ENCODE measurements around the gene ANXA11.
A peak's percentile ranks its signal among the peaks of the same experiment; 100 is the strongest.

ANXA11 gene

DNA sequence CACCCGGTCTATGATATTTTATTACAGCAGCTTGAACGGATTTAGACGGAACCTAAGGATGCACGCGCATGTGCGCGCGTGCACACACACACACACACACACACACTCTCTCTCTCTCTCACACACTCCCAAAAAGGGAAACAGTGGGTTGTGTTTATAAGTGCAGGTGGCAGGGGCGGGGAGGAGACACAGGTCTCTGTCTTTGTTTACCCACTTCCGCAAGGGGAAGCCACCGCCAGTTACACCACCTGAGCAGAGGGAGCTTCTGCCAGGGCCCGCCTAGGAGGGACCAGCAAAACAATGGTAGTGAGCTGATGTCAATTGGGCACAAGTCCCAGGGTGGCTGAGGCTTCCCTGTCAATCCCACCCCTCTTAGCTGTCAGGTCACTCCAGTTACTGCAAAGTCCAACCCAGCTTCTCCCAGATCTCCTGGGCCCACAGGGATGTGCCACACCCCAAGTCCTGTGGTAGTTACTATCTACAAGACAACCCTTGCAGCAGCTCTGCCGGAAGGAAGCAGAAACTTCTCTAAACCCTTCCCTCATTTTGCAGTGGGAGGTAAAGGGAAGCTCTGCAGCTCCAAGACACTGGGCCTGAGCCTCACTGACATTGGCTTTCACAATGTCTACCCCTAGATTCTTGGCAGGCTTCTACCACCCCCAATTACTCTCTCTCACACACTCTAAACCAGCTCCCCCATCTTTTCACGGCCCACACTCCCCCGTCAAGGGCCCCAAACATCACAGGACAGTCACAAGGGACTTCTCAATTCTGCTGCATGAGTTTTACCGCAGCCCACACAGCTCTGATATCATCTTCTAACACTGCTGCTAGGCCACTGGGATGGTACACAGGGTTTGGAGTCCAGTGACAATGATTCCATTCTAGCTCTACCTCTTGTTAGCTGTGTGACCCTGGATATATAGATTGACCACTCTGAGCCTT lies 17.6 kb downstream of the ANXA11 start:
- peak; percentile 70 for DNase-seq

DNA sequence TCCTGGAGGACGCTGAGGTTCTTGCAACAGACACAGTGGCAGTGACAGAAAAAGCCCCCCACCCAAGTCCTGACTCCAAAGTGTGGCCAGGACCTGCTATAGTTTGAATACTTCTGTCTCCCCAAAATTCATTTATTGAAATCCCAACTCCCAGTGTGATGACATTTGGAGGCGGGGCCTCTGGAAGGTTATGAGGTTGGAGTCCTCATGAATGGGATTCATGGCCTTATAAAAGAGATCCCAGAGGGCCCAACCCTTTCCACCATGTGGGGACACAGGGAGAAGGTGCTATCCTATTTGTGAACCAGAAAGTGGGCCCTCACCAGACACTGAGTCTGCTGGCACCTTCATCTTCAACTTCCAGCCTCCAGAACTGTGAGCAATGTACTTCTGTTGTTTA lies 18.3 kb downstream of the ANXA11 start:
- no peak for DNase-seq

DNA sequence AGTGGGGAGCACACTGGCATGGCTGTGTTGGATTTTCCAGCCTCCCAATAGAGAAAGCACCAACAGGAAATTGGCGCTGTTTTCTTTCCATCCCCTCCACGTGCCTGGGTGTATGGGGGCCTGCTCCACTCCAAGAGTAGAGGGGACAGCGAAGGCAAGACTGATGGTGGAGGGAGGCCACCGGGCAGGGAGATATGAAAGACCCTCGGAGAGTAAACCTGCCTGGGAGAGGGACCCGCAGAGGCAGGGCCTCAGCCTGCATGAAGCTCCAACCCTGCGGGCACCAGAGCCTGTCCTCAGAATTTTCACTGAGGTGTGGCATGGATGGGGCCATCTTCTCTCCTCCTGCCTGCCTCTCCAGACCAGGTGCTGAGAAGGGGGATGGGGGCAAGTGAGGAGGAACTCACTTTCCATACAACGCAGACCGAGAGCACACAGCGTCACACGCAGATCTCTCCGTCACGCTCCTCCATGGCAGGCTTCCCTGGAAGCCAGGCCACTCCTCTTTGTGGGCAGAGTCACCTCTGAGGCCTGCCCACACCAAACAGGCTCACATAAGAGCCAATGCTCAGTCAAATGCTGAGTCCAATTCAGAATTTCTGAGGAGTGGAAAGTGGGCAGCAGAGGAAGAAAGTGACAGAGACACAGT lies 18.8 kb downstream of the ANXA11 start:
- peak; percentile 80 for DNase-seq

DNA sequence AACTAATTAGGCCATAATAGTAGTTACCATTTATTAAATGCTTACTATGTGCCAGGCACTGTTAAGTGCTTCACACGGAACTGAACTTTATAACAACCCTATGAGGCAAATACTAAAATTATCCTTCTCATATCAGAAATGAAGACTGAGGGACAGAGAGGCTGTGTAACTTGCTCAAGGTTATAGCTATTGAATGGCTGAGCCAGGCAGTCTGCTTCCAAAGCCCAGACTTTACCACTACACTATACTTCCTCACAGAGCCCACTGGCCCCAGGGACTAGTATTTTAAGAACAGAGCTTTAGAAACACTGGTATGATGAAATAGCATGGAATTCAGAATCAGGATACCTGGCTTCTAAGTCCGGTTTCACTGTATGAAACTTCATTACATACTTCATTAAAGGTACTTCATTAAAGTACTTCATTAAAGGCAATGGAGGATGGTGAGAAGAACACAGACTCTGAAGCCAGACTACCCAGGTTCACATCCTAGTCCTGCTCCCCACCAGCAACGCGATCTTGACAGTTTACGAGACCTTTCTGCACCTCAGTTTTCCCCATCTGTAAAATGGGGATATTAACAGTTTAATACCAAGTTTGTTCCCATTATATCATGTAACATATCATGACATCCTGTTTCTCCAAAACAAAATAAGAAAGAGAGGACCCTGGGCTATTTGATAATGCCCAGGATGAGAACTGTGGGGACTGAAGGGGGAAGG lies 19.6 kb downstream of the ANXA11 start:
- DNase-seq = no peak

DNA sequence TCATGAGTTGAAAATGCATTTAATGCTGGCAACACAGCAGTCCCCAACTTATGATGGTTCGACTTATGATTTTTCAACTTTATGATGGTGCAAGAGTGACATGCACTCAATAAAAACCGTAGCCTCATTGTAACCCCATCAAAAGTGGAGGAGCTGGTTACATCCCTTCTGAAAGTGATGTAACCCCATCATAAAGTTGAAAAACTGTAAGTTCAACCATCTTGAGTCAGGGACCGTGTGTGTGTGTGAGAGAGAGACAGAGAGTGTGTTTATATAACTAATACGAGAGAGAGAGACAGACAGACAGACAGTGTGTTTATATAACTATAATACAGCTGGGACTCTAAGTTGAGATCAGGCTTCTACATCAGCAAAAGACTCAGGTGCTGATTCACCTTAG lies 21.0 kb downstream of the ANXA11 start:
- DNase-seq = no peak

DNA sequence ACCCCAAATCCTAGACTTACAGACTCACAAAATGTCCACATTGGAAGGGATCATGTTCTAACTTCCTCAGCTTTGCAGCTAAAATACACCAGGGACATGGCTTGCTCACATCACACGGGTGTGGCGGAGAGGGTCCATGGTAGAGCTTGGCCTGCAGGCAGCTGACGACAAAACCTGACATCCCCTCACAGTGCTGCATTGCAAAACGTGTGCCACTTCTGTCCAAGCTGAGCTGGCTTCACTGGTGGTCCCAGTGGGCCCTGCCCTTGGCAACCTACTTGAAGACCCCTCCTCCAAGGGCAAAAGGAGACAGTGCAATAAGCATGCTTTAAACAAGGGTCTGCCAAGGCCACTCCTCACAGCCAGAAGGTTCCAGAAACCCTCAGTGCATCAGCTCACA lies 21.9 kb downstream of the ANXA11 start:
- DNase-seq = no peak

DNA sequence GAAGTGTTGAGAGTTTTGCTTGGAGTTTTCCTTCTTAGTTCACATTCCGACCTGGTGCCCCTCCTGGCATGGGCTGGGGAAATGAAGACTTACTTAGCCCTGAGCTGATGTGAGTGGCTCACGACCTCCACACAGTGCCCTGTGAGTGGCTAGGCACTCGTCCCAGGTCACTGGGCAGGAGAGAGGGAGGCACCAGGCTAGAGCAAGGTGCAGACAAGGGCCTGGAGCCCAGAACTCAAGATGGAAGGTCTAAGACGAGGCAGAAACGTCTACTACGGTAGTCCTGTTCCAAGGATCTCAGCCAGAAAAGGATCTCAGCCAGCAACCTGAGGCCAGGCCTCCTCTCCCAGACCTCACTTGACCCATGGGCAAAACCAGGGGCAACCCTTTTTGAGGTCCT lies 22.4 kb downstream of the ANXA11 start:
- no peak for DNase-seq

DNA sequence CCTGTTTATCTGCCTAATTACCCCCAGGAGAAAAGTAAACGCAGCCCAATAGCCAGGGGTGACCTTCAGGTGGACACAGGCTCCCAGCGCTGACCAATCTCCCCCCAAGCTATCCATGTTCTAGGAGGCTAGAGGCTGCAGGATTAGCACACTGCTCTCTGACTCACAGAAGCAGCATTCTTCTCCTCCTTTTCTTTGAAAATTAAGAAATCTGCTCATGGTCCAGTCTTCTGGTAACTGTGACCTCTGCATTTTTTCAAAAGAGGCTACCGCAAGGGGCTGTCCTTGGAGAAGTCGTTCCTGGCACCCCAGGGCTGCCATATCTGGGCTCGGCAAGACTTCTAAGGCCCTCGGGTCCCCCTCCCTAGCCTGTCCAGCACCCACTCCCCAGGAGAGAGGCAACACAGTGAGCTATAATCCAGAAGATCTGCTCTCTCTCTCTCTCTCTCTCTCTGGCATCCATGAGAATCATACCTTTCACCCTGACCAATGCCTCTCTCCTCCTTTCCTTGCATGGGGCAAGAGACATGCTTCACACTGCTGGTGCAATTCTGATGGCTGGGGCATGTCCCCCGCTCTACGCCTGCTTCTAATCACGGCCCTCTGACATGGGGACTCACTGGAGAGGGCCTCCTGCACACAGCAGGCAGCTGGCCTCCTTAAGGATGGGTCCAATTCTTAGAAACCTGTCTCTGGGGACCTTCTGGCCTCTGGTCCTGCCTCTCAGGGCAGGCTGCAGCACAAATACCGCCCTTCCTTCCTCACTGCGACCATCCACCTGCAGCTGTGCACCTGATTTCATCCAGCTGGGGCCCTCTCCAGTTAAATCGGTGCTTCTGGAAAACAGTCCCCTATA lies 27.3 kb downstream of the ANXA11 start:
- DNase-seq = no peak

DNA sequence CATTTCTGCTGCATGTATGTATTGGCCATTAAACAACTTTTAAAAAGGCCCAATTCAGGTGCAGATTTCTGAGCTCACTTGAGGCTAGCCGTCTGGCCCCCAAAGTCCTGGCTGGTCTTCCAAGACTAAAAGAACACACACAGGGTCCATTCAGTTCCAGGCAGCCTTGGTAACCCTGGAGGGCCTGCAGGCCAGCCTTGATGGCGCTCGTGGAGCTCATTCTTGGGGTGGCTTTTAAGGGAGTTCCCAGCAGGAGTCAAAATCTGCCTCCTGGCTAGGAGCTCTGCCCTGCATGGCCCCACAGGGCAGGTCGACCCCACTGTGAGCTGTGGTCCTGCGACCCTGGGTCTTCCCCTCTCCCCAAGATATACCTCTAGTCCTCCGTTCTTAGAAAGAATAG lies 28.8 kb downstream of the ANXA11 start:
- no peak for DNase-seq

DNA sequence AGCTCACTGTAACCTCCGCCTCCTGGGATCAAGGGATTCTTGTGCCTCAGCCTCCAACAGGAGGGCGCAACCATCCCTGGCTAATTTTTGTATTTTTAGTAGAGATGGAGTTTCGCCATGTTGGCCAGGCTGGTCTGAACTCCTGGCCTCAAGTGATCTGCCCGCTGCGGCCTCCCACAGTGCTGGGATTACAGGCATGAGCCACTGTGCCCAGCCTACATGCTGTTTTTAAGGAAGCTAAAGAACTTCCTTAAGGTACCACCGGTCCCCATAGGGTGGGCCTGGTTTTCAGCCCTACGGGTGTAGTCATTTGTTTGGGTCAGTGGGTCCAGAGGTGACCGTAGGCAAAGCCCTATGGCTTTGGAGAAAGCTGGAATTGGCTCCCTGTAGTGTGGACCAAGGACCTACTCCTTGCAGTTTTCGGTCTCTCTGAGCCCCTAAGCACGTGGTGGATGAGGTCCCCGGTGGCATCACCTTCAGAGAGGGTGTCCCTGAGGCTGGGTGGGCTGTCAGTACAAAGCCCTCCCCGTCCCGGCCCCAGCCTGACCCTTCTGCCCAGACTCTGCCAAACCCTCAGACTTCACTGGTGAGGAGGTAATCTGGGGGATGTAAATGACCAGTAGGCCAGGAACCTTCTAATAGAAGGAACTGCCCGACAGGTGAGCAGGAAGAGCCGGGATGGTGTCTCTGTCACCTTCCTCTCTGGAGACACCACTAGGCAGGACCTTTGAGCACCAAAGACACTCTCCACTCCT lies 30.5 kb downstream of the ANXA11 start:
- DNase-seq = no peak

DNA sequence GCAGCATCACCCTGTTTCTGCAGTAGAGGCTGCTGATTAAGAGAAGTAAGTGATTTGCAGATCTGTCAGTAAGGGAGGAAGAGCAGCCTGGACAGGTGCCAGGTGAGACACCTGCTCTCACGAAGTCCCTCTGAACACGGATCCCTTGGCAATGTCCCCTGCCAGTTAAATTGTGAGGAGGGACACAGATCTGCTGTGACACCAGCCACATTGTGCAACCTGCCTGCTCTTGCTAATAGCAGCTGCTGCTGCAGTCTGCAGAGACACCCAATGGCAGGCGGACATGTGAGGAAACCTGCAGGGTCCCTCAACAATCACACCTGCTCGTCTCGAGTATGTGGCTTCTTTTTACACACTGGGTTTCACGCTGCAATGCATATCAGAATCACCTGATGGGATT lies 31.9 kb downstream of the ANXA11 start:
- peak; percentile 71 for DNase-seq

DNA sequence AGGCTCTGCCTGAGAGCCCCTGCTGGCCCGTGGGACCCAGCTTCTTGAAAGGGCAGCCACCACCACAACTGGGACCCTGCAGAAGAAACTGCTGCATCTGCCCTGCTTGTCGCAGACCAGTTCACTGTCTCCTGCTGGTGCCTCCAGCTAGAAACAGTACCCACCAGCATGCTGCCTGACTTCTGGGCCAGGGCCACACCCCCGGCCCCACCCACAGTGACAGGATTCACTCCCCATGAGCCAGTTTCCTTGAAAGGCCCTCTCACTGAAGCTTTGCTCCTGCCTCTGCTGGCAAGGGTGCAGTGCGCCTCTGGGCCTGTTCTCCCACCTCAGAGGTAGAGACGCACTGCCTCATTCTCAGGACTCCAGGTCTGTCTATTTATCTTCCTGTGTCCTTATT lies 32.4 kb downstream of the ANXA11 start:
- DNase-seq = no peak

DNA sequence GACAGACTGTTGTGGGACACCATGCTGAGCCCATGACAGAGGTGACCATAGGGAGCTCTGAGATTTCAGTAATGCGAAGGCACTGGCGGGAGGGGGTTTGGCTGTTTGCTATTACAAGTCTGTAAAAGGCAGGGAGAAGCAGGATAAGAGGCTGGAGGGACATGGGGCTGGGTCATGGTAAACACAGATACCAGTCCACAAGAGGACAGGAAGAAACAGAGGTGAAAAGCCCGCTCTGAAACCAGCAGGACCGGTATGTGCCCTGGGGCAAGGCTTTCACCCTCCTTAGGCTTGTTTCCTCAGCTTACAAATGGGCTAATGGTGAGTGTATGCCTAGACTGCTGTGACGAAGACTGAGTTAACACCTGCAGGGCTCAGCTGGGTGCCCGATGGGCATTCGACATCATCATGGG lies 34.1 kb downstream of the ANXA11 start:
- no peak for DNase-seq

DNA sequence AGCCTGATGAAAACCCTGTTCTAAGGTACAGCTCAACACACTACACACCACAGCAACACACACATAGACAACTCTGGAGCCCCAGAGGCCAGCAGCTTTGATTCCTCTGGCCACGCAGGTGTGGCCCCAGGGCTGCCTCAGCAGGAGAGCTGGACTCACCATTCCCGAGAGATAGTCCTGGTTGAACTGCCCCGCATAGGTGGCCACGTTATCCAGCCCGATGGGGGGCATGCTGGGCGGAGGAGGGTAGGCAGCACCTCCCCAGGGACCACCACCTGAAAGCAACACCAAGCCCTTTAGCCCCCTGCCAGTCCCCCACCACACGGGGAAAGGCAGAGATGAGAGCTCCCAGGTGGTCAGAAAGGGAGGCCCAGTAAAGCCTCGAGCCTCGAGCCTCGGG lies 34.7 kb downstream of the ANXA11 start:
- no peak for DNase-seq

DNA sequence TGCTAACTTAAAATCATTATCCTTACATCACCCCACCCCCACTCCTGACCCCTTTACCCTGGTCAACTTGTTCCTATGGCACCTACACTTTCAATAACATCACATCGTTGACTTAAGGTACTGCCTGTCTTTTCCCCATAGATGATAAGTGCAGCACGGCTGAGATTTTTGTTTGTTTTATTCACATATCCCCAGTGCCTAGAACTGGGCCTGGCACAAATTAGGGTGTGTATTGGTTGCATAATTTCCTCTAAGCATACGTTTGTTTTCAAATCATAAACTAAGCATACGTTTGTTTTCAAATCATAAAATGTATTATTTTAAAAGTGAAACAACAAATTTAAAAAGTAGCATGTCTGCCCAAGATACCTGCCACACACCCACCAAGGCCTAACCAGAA lies 35.3 kb downstream of the ANXA11 start:
- DNase-seq = no peak

DNA sequence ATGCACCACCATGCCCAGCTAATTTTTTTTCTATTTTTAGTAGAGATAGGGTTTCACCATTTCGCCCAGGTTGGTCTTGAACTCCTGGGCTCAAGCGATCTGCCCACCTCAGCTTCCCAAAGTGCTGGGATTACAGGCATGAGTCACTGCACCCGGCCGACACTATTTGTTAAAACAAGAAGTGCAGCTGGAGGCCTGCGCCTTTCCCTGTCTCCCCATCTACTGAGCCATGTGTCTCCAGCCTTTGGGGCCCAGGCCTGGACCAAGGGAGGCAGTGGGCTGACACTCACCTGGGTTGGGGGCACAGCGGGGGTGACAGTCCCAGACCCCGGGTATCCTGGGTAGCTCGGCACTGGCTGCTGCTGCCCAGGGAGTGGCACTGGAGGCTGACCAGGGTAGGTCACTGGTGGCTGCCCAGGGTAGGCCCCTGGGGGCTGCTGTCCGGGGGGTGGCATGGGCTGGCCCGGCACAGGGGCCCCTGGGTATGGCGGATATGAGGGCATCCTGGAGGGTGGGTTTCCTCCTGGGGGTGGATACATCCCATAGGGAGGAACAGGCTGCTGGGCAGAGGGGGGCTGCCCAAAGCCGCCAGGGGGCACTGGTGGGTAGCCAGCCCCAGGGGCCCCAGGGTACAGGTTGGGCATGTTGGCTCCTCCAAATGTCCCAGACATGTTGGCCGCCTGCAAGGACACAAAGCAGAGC lies 36.5 kb downstream of the ANXA11 start:
- DNase-seq = no peak

DNA sequence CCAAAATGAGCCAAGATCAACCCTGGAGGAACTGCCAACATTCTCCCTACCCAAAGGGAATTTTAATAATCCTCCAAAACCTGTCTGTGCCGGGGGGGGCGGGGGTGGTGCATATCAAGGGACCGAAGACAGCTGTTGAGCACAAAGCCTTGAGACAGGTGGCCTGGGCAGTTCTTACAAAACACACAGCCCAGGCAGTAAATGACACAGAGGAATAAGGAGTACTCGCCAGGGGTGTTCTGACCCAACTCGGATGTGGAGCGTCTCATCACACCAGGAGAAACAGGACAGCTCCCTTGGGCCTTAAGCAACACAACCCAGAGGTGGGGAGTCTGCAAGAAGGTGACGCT lies 37.2 kb downstream of the ANXA11 start:
- no peak for DNase-seq

DNA sequence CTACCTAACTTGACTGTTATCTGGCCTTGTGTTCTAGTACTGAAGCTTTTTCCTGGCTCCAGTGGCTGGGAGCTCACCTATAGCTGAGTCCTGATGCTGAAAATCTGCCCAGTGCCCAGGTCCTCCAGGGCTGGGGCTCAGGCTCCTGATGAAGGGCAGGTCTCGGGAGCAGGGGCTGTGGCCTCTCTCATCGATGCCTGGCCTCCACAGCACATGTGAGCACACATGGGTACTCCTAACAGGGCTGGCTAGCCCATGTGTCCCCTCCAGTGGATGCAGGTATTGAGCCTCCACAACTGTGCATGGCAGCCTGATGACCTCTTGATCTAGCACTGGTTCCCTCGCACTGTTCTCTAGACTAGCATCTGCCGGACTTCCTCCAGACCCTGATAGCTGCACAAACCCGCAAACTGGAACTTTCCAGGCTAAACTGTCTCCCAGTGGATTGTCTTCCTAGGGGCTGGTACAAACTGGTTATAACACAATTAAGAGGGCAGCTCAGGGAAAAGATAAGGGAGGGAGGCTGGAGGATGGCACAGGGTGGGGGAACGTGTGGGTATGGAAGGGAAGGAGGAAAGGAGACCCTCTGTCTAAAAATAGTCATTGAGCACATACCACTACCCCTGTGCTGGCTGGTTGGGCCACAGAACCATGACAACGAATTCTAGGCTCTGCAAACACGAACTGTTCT lies 37.7 kb downstream of the ANXA11 start:
- no peak for DNase-seq

DNA sequence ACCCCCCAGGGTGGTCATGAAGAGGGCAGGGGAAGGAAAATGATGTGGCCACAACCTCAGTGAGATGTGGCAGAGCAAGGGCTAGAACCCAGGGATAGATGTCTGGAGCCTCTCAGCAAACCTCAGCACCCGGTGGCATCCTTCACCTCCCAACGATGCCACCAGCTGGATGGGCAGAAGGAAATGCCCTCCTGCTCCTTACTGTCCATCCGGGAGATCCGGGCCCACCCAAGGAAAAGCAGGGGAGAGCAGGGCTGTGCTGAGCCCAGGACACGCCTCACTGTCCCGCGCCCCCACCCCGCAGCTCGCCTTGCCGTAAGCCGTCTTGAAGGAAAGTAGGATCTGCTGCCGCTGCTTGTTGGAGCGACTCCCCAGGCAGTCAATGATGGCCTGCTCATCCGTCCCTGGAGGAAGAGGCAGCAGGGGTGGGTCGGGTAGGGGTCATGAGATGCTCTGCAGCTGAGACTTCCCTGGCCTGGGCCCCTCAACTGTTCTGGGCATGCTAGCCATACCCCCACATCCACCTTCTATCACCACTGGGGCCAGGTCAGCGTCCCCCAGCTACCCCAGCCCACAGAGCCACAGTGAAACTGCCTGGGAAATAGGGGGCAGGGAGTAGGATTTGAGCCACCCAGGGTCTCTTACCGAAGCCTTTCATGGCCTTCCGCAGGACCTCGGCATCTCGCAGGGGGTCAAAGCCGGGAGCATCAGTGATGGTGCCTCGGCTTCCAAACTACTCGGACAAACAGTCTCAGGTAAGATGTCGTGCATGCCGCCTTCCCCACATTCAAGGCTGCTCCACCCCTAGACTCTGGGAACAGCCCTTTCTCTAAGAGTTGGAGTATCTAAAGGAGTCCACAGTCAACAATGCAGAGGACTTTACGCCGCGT lies 38.5 kb downstream of the ANXA11 start:
- no peak for DNase-seq

DNA sequence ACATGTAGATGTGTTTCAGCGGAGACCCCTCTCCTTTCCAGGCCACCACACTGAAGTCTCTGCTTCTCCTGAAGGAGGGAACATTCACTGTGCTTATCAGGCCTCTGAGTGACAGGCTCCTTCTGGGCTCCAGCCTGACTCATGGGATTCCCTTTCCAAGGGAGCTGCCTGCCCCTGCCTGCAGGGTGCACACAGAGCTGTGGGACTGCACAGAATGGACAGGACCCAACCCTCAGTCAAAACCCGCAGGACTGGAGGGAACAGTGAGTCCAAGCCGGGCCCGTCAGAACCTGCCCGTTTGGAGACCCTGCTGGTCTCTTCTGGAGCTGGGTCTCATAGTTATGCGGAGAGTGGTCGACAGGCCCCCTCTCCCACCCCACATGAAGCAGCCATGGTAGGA lies 40.2 kb downstream of the ANXA11 start:
- no peak for DNase-seq
